ENCODE data around the gene SPHK2. TPM values are rescaled to one million over a fixed set of nuclear protein-coding genes. Genes with fewer than 3 reads are reported as not detected.

The SPHK2 gene
- total RNA-seq, 1 experiment from 2014 or later: 19.9 TPM

- H2AFZ ChIP-seq (ENCODE audit: low read depth, low read length, poor library complexity, severe bottlenecking): no peak overlapping the region
- POLR2A ChIA-PET: interaction anchor here (0.6 to 2.4 kb wide), 30 partner anchors 8 to 374 kb away, joined by 3 to 31 read pairs (median 5); partner anchors contain the start of genes CA11, DBP, GYS1 and RUVBL2
- H3K4me3 ChIP-seq (replicated peaks in 1 of 2; ENCODE audit: low read depth in 1 of 2, low read length in 2 of 2): peak overlapping the region; percentile 56 to 93
- TF ChIP-seq SIN3A (IDR thresholded peaks at IDR 0.05; ENCODE audit: low read depth) (no peak), ZFX (IDR thresholded peaks at IDR 0.05) (0 out of 2 replicates have a peak, but pooled peaks have one; percentile 46)
- H3K4me1 ChIP-seq (ENCODE audit: control insufficient read depth in 1 of 2, insufficient read depth in 2 of 2, low read length in 2 of 2): peaks cover 41 to 54% of the 10 kb centered on the region in 2 experiments
- H3K36me3 ChIP-seq (ENCODE audit: control insufficient read depth in 1 of 2, insufficient read depth in 2 of 2, low read length in 2 of 2): peaks cover 20 to 37% of the 10 kb centered on the region in 2 experiments
- no peak for ATAC-seq
- RAD21 ChIA-PET (ENCODE audit: low non-redundant PET in 1 of 2, low total read pairs in 2 of 2, uncharacterized antibody in 2 of 2, unreplicated experiment in 2 of 2): interaction anchor here in 1 of 2 experiments (0.6 to 1.0 kb wide), 4 partner anchors 10 to 221 kb away, joined by 3 read pairs; no protein-coding TSS in a partner anchor
- intact Hi-C loops (cut with micrococcal nuclease): no loop called here
- peak overlapping the region; percentile 86 for H3K27ac ChIP-seq (ENCODE audit: low read depth, low read length)
- CTCF ChIA-PET: interaction anchor here (0.8 to 1.3 kb wide), 6 partner anchors 8 to 114 kb away, joined by 3 to 9 read pairs (median 4); partner anchors contain the start of gene CA11
- peak overlapping the region; percentile 87 for H3K4me2 ChIP-seq (ENCODE audit: low read length)
- no peak for DNase-seq (ENCODE audit: low read depth, low spot score)
- H3K79me2 ChIP-seq (ENCODE audit: insufficient read depth, low read length): peaks cover 62% of the 10 kb centered on the region
- H3K9me3 ChIP-seq (ENCODE audit: control insufficient read depth in 1 of 2, insufficient read depth in 1 of 2, low read depth in 1 of 2, low read length in 2 of 2): no peaks in the 10 kb centered on the region
- BruUV-seq (replicated peaks): TSS peak; percentile 83
- H3K9ac ChIP-seq (ENCODE audit: low read length): peak overlapping the region; percentile 99
- peaks cover 34% of the 10 kb centered on the region; the same call in 1 of the 2 replicates for H4K20me1 ChIP-seq (ENCODE audit: insufficient read depth)
- H3K9me2 ChIP-seq (ENCODE audit: insufficient read depth): no peaks in the 10 kb centered on the region
- H3K27me3 ChIP-seq (ENCODE audit: insufficient read depth, low read length): no peaks in the 10 kb centered on the region
Measured at GRCh38 chr19:48619692-48620585, 633 bp downstream of the SPHK2 start.

GRCh38 chr19:48623556-48624066 is 4.3 kb downstream of the SPHK2 start:
- intact Hi-C loops (cut with micrococcal nuclease): no loop called here
- POLR2A ChIA-PET: interaction anchor here (0.9 to 1.3 kb wide), 6 partner anchors 9 to 121 kb away, joined by 4 to 7 read pairs (median 4); partner anchors contain the start of gene FAM83E
- DNase-seq (ENCODE audit: low read depth, low spot score): no peak
- TF ChIP-seq RAD21 (IDR thresholded peaks at IDR 0.05; ENCODE audit: low read depth) (no peak), SP1 (IDR thresholded peaks at IDR 0.05; ENCODE audit: low read depth) (no peak), ELF1 (IDR thresholded peaks at IDR 0.05; ENCODE audit: borderline replicate concordance, low read depth) (no peak), CTCF (IDR thresholded peaks at IDR 0.05 in 2 of 3, conservative IDR thresholded peaks at IDR 0.05 in 1 of 3; ENCODE audit: borderline replicate concordance in 1 of 3, insufficient read depth in 1 of 3, low read depth in 2 of 3, low read length in 2 of 3) (no peak), POLR2AphosphoS5 (IDR thresholded peaks at IDR 0.05; ENCODE audit: low read depth, low read length) (no peak), REST (IDR thresholded peaks at IDR 0.05; ENCODE audit: low read depth) (no peak), CBX3 (IDR thresholded peaks at IDR 0.05; ENCODE audit: low read depth) (no peak)
- no TSS peak for BruUV-seq (replicated peaks)
- peak overlapping the region; percentile 49 for H3K9ac ChIP-seq (ENCODE audit: low read length)
- peak overlapping the region; percentile 36 to 40 for H3K4me3 ChIP-seq (replicated peaks in 1 of 2; ENCODE audit: low read depth in 1 of 2, low read length in 2 of 2)
- no peak for ATAC-seq
- peaks cover 23 to 34% of the 10 kb centered on the region in 2 experiments for H3K4me1 ChIP-seq (ENCODE audit: control insufficient read depth in 1 of 2, insufficient read depth in 2 of 2, low read length in 2 of 2)
- peak overlapping the region; percentile 64 for H3K27ac ChIP-seq (ENCODE audit: low read depth, low read length)
- CTCF ChIA-PET: interaction anchor here (1.0 kb wide), 1 partner anchor 219 kb away, joined by 3 read pairs; no protein-coding TSS in a partner anchor
- peak overlapping the region; percentile 82 for H3K4me2 ChIP-seq (ENCODE audit: low read length)
- H2AFZ ChIP-seq (ENCODE audit: low read depth, low read length, poor library complexity, severe bottlenecking): no peak overlapping the region
- H3K36me3 ChIP-seq (ENCODE audit: control insufficient read depth in 1 of 2, insufficient read depth in 2 of 2, low read length in 2 of 2): peaks cover 0 to 1% of the 10 kb centered on the region in 2 experiments; a peak in 2 of 4 replicates
- H3K9me3 ChIP-seq (ENCODE audit: control insufficient read depth in 1 of 2, insufficient read depth in 1 of 2, low read depth in 1 of 2, low read length in 2 of 2): no peaks in the 10 kb centered on the region
- H4K20me1 ChIP-seq (ENCODE audit: insufficient read depth): no peaks in the 10 kb centered on the region
- H3K27me3 ChIP-seq (ENCODE audit: insufficient read depth, low read length): no peaks in the 10 kb centered on the region
- H3K79me2 ChIP-seq (ENCODE audit: insufficient read depth, low read length): peaks cover 36% of the 10 kb centered on the region
- RAD21 ChIA-PET (ENCODE audit: low non-redundant PET in 1 of 2, low total read pairs in 2 of 2, uncharacterized antibody in 2 of 2, unreplicated experiment in 2 of 2): interaction anchor here in 1 of 2 experiments (0.6 kb wide), 1 partner anchor 11 kb away, joined by 3 read pairs; no protein-coding TSS in a partner anchor
- no peaks in the 10 kb centered on the region for H3K9me2 ChIP-seq (ENCODE audit: insufficient read depth)
